Measurements from ENCODE around the gene UVRAG.

The UVRAG gene

DNA sequence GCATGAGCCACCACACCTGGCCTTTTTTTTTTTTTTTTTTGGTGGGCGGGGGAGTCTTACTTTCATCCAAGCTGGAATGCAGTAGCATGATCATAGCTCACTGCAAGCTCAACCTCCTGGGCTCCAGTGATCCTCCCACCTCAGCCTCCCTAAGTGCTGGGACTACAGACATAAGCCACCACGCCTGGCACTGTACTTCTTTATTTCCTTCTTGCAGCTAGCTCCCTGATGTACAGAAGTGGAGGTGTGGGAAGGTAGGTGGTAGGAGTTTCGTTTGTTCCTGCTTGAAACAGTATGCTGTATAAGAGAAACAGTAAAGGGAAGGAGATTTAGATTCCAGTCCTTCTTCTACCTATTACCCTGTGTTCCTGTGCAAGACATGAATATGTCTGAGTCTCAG is 319.2 kb downstream of the UVRAG start:
- no peak overlapping the region for H3K4me3 ChIP-seq (ENCODE audit: low read length)
- H3K4me1 ChIP-seq (ENCODE audit: control insufficient read depth, insufficient read depth, low read length), result no peaks in the 10 kb centered on the region
- H3K9ac ChIP-seq (ENCODE audit: low read depth, low read length), result no peak overlapping the region
- no peaks in the 10 kb centered on the region for H3K9me3 ChIP-seq (replicated peaks; ENCODE audit: low read length)
- no peak overlapping the region for H3K4me2 ChIP-seq (ENCODE audit: low read length)
- H3K27me3 ChIP-seq (ENCODE audit: control insufficient read depth, insufficient read depth, low read length), result no peaks in the 10 kb centered on the region
- H3K36me3 ChIP-seq (ENCODE audit: insufficient read depth, low read length), result no peaks in the 10 kb centered on the region

DNA sequence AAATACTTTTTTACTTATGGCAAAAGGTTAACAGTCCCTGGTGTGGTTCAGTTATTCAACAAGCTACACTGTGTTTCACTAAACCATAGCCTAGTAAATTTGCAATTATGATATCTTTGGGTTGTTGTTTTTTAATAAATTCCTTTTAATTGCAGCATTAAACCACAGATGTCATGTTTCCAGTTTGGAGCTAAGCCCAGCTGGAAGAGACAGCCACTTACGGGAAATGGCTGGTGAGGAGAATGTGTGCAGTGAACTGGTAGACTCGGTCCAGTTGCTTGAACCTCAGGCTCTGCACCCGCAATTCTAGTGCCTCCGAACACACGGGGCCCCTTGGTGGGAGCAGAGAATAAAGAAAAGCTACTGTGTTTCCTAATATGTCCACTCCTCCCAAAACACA is 320.5 kb downstream of the UVRAG start:
- Histone ChIP-seq H3K27me3 (ENCODE audit: control insufficient read depth, insufficient read depth, low read length) (no peaks in the 10 kb centered on the region), H3K4me3 (ENCODE audit: low read length) (no peak overlapping the region), H3K9me3 (replicated peaks; ENCODE audit: low read length) (no peaks in the 10 kb centered on the region), H3K36me3 (ENCODE audit: insufficient read depth, low read length) (no peaks in the 10 kb centered on the region), H3K4me1 (ENCODE audit: control insufficient read depth, insufficient read depth, low read length) (no peaks in the 10 kb centered on the region), H3K4me2 (ENCODE audit: low read length) (no peak overlapping the region), H3K9ac (ENCODE audit: low read depth, low read length) (no peak overlapping the region)

DNA sequence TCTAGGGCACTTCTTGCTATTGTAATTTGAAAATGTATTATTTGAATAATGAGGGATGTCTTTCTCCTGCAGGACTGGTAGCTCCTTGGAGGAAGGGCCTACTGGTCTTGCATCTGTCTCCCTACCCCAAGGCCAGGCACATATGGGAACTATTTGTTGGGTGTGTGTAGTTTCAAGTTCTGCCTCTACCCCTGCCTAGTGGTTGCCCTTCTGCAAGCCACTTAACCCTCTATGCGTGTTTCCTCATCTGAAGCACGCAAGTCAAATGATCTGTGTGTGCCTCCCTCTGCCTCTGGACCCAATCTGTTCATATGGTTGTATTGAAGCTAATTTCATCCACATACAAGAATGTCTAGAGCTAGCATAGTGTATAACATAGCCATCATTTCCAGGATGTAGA is 324.3 kb downstream of the UVRAG start:
- H3K4me1 ChIP-seq (ENCODE audit: control insufficient read depth, insufficient read depth, low read length), result no peaks in the 10 kb centered on the region
- H3K9ac ChIP-seq (ENCODE audit: low read depth, low read length), result no peak overlapping the region
- peaks cover 16% of the 10 kb centered on the region for H3K36me3 ChIP-seq (ENCODE audit: insufficient read depth, low read length)
- no peaks in the 10 kb centered on the region for H3K27me3 ChIP-seq (ENCODE audit: control insufficient read depth, insufficient read depth, low read length)
- no peak overlapping the region for H3K4me3 ChIP-seq (ENCODE audit: low read length)
- H3K9me3 ChIP-seq (replicated peaks; ENCODE audit: low read length), result no peaks in the 10 kb centered on the region
- H3K4me2 ChIP-seq (ENCODE audit: low read length), result no peak overlapping the region

DNA sequence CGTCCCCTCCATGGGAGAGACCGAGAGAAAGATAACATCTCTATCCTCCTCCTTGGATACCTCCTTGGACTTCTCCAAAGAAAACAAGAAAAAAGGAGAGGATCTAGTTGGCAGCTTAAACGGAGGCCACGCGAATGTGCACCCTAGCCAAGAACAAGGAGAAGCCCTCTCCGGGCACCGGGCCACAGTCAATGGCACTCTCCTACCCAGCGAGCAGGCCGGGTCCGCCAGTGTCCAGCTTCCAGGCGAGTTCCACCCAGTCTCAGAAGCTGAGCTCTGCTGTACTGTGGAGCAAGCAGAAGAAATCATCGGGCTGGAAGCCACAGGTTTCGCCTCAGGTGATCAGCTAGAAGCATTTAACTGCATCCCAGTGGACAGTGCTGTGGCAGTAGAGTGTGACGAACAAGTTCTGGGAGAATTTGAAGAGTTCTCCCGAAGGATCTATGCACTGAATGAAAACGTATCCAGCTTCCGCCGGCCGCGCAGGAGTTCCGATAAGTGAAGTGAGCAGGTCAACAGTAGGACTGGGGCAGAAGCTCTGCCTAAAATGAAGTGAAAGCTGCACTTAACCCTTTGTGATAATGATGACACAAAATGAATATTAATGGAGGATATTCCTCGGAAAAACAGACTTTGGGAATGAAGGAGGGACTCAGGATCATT is 326.0 kb downstream of the UVRAG start:
- H3K4me3 ChIP-seq (ENCODE audit: low read length), result no peak overlapping the region
- H3K9me3 ChIP-seq (replicated peaks; ENCODE audit: low read length), result no peaks in the 10 kb centered on the region
- H3K36me3 ChIP-seq (ENCODE audit: insufficient read depth, low read length), result peaks cover 16% of the 10 kb centered on the region
- H3K4me2 ChIP-seq (ENCODE audit: low read length), result no peak overlapping the region
- H3K4me1 ChIP-seq (ENCODE audit: control insufficient read depth, insufficient read depth, low read length), result no peaks in the 10 kb centered on the region
- no peaks in the 10 kb centered on the region for H3K27me3 ChIP-seq (ENCODE audit: control insufficient read depth, insufficient read depth, low read length)
- H3K9ac ChIP-seq (ENCODE audit: low read depth, low read length), result no peak overlapping the region

DNA sequence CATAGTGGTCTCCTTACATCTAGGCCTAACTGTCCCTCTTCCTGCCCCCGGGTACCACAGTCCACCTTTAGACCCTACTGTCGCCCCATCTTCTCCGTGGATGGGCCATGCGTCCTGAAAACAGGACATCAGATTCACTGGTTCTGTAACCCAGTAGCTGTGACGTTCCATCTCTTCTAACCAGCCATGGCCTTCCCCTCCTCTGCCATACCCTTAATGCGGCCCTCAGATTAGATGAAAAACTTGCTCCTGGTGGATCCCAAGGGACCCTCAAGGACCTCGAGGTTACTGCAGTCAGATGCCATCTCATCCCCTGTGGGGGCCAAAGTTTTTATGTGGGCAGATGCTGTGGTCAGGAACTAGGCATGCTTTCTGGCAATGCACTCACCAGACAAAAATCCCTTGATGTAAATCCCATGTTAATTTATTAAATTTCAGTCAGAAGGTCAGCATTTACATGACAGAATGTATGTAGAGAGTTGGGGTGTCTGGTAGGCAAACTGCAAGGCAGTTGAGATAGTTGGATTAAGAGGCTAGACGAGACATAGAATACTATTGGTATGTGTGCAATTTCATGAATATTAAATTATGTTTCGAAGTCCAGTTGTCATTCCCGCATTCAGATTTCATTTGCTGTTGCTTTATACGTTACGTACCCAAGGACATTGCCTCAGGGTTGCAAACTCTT is 327.0 kb downstream of the UVRAG start:
- Histone ChIP-seq H3K36me3 (ENCODE audit: insufficient read depth, low read length) (peaks cover 16% of the 10 kb centered on the region), H3K9ac (ENCODE audit: low read depth, low read length) (no peak overlapping the region), H3K4me1 (ENCODE audit: control insufficient read depth, insufficient read depth, low read length) (no peaks in the 10 kb centered on the region), H3K27me3 (ENCODE audit: control insufficient read depth, insufficient read depth, low read length) (no peaks in the 10 kb centered on the region), H3K4me2 (ENCODE audit: low read length) (no peak overlapping the region), H3K4me3 (ENCODE audit: low read length) (no peak overlapping the region), H3K9me3 (replicated peaks; ENCODE audit: low read length) (no peaks in the 10 kb centered on the region)

DNA sequence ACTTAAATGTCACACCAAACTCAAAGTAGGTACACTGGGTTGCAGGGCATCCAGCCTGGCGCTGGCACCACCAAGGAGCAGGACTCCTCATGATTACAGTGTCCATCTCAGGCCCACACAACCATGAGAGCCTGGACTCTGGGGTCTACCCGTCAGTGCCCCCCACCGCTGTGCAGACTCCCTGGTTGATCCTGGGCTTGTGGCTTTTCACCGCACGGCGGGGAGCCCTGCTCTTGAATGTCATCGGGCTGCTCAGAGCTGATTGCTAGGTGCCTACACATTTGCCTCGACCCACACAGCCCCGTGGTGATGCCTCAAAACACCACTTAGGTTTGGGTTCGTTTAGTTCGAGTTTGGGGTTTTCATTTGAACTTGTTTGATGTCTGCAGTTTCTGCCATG is 328.3 kb downstream of the UVRAG start:
- H3K4me2 ChIP-seq (ENCODE audit: low read length), result no peak overlapping the region
- no peaks in the 10 kb centered on the region for H3K4me1 ChIP-seq (ENCODE audit: control insufficient read depth, insufficient read depth, low read length)
- no peaks in the 10 kb centered on the region for H3K9me3 ChIP-seq (replicated peaks; ENCODE audit: low read length)
- no peak overlapping the region for H3K9ac ChIP-seq (ENCODE audit: low read depth, low read length)
- peaks cover 16% of the 10 kb centered on the region for H3K36me3 ChIP-seq (ENCODE audit: insufficient read depth, low read length)
- H3K4me3 ChIP-seq (ENCODE audit: low read length), result no peak overlapping the region
- no peaks in the 10 kb centered on the region for H3K27me3 ChIP-seq (ENCODE audit: control insufficient read depth, insufficient read depth, low read length)

DNA sequence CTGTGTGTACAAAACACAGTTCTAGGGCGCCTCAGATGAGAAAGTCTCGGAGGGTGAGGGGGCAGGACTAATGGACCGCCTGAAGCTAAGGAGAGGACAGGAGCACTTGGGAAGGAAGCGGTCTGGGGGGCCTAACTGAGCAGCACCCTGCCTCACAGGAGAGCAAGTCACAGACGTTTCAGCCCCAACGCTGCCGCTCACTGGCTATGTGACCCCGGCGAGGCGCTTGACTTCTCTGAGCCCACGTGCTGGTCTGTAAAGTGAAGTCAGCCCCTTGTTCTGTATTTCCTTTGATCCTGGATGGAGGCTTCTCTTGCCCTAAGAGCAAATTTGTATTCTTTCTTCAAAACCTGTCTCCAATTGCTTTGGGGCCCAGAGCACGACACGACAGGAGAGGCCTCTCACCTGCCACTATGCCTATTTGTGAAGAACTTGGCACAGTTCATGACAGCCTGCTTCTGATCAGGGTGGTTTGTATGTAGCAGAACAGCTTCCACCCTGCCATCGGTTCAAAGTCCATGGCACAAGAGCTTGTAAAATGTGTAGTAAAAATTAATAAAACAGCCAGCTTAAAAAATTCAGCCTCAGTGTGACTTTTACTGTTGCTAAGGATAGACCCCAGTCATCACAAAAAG is 332.2 kb downstream of the UVRAG start:
- H3K27me3 ChIP-seq (ENCODE audit: control insufficient read depth, insufficient read depth, low read length), result no peaks in the 10 kb centered on the region
- H3K4me3 ChIP-seq (ENCODE audit: low read length), result no peak overlapping the region
- H3K9me3 ChIP-seq (replicated peaks; ENCODE audit: low read length), result no peaks in the 10 kb centered on the region
- H3K36me3 ChIP-seq (ENCODE audit: insufficient read depth, low read length), result peaks cover 10% of the 10 kb centered on the region
- H3K9ac ChIP-seq (ENCODE audit: low read depth, low read length), result no peak overlapping the region
- no peak overlapping the region for H3K4me2 ChIP-seq (ENCODE audit: low read length)
- peaks cover 3% of the 10 kb centered on the region for H3K4me1 ChIP-seq (ENCODE audit: control insufficient read depth, insufficient read depth, low read length)

DNA sequence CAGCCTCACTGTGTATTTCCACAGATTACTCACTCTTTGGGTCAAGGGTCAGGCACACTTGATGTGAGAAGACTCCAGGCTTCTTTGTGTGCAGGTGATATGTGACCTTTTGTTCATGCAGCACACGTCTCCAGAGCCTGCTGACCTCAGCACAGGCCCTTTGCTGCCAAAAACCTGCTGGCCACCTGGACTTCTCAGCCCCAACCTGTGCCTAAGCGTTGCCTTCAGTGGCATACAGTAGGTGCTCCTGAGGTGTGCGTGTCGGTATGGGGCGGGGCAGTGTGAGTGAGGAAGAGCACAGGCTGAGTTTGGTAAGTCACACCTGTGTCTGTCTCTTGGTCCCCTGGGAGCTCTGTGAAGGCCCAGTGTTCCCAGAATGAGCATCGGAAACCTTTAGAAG is 333.2 kb downstream of the UVRAG start:
- H3K4me3 ChIP-seq (ENCODE audit: low read length), result no peak overlapping the region
- H3K9ac ChIP-seq (ENCODE audit: low read depth, low read length), result no peak overlapping the region
- H3K36me3 ChIP-seq (ENCODE audit: insufficient read depth, low read length), result peaks cover 2% of the 10 kb centered on the region
- no peaks in the 10 kb centered on the region for H3K9me3 ChIP-seq (replicated peaks; ENCODE audit: low read length)
- no peaks in the 10 kb centered on the region for H3K27me3 ChIP-seq (ENCODE audit: control insufficient read depth, insufficient read depth, low read length)
- H3K4me2 ChIP-seq (ENCODE audit: low read length), result no peak overlapping the region
- peaks cover 6% of the 10 kb centered on the region for H3K4me1 ChIP-seq (ENCODE audit: control insufficient read depth, insufficient read depth, low read length)

DNA sequence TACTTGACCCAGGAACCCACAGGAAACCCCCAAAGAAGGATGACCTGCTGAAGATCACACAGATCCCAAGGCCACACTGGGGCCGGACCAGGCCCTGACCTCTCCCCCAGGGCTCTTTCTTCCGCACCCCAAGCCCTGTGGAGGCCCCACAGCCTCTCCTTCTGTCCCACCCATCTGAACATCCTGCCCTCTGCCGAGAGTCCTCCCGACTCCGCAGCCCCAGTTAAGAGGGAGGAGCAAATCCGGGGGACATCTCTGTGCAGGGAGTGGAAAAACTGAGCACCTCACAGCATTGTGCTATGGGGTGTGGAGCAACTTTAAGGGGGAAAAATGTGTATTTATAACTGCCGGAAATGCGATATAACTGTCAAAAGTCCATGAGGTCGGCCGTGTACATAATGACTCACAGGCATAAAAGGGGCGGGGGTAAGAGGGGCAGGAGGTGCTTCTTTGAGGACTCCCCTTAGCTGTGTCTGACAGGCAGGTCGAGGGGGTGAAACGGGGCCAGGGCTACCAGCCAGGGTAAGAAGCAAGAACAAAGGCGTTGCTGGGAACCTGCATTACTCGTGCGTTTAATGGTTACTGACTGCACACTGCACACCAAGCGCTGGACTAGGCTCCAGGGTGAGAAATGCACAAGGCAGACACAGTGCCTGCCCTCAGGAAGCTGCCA is 334.1 kb downstream of the UVRAG start:
- H3K4me1 ChIP-seq (ENCODE audit: control insufficient read depth, insufficient read depth, low read length), result peaks cover 6% of the 10 kb centered on the region
- no peak overlapping the region for H3K9ac ChIP-seq (ENCODE audit: low read depth, low read length)

DNA sequence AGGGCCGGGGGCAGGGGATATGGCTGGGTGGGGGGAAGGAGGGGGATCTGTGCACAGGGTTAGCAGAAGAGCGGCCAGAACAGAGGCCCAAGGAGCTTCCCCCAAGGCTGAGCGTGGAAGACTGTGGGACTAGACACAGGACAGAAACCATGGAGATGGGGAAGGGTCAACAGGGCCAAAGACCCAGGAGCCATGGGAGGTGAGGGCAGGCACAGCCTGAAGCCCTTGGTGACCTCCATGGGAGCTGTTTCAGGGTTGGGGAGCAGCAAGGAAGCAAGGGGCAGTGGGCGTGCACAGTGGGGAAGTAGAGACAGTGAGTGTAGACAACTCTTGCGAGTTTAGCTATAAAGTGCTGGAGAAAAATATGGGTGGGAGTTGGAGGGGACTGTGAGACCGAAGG is 334.7 kb downstream of the UVRAG start:
- H3K4me3 ChIP-seq (ENCODE audit: low read length), result no peak overlapping the region
- no peaks in the 10 kb centered on the region for H3K36me3 ChIP-seq (ENCODE audit: insufficient read depth, low read length)
- H3K9ac ChIP-seq (ENCODE audit: low read depth, low read length), result no peak overlapping the region
- peaks cover 6% of the 10 kb centered on the region for H3K4me1 ChIP-seq (ENCODE audit: control insufficient read depth, insufficient read depth, low read length)
- H3K27me3 ChIP-seq (ENCODE audit: control insufficient read depth, insufficient read depth, low read length), result peaks cover 3% of the 10 kb centered on the region
- no peaks in the 10 kb centered on the region for H3K9me3 ChIP-seq (replicated peaks; ENCODE audit: low read length)
- no peak overlapping the region for H3K4me2 ChIP-seq (ENCODE audit: low read length)

More for the DNA sequence above, 334.1 kb downstream of the UVRAG start:
- H3K9me3 ChIP-seq (replicated peaks; ENCODE audit: low read length), result no peaks in the 10 kb centered on the region
- no peaks in the 10 kb centered on the region for H3K27me3 ChIP-seq (ENCODE audit: control insufficient read depth, insufficient read depth, low read length)
- H3K4me2 ChIP-seq (ENCODE audit: low read length), result no peak overlapping the region
- H3K4me3 ChIP-seq (ENCODE audit: low read length), result no peak overlapping the region
- no peaks in the 10 kb centered on the region for H3K36me3 ChIP-seq (ENCODE audit: insufficient read depth, low read length)

DNA sequence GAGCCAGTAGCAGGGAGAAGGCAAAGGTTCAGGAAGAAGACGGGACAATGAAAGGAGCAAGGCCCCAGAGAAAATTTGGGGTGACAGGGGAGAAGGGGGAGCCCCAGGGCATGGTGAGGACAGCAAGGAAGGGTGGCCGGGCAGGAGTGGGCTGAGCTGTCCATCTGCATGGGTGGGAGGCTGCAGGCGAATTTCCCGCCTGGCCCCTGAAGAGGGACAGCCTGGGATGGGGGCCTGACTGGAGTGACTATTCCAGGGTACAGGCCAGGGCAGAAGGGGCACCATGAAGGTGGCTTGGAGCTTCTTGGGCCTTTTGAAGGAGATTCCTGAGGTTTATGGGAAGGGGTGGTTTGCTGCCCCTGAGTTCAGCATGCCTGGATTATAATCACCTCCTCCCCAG is 335.1 kb downstream of the UVRAG start:
- Histone ChIP-seq H3K9ac (ENCODE audit: low read depth, low read length) (no peak overlapping the region), H3K4me2 (ENCODE audit: low read length) (no peak overlapping the region), H3K4me3 (ENCODE audit: low read length) (no peak overlapping the region), H3K36me3 (ENCODE audit: insufficient read depth, low read length) (no peaks in the 10 kb centered on the region), H3K4me1 (ENCODE audit: control insufficient read depth, insufficient read depth, low read length) (peaks cover 6% of the 10 kb centered on the region), H3K27me3 (ENCODE audit: control insufficient read depth, insufficient read depth, low read length) (peaks cover 3% of the 10 kb centered on the region), H3K9me3 (replicated peaks; ENCODE audit: low read length) (no peaks in the 10 kb centered on the region)
